ENCODE measurements around the gene ZHX3. TPM values are rescaled to one million over a fixed set of nuclear protein-coding genes. Genes with fewer than 3 reads are reported as not detected.

The ZHX3 gene
- total and polyA plus RNA-seq, 10 of the 15 experiments (the other 5 are each of a cell fraction or from before 2014, with no cell fraction given) = 1.3 to 14.0 (median 5.0) TPM

DNA sequence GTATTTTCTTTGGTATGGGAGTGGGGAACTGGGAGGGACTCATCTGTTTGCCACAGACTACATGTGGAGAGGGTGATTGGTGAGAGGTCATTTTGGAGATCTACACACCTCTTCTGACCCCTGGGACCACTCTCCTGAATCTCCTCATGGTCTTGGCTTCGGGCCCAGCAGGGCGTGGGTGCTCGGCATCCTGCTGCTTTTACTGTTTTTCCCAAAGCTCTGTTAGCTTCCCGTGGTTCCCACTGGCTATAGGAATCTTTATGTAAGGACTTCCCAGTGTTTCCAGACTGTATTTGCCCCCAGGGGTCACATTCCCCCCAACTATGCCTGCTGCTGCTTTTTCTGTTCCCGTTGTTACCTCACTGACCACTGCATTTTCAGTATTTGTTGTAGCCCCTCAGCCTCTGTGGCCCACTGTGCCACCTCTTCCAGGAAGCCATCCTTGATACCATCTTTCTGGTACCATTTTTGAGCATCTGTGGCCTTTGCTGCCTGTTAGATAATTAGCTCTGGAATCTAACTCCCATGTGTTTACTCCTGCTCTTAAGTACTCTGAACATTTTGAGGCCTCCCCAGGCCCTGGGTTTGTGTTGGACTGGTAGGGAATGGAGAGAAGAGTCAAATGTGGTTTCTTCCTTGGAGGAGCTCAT lies 165.3 kb downstream of the ZHX3 start:
- H3K36me3 ChIP-seq (ENCODE audit: control insufficient read depth in 2 of 2, insufficient read depth in 2 of 2, low read length in 1 of 2) = peaks cover 3 to 6% of the 10 kb centered on the region in 2 experiments; a peak in 3 of 4 replicates
- RAD21 ChIA-PET (ENCODE audit: unreplicated experiment) = interaction anchor here (1.0 to 1.2 kb wide), 2 partner anchors 10 to 16 kb away, joined by 4 read pairs; no protein-coding TSS in a partner anchor
- TF ChIP-seq FOS (IDR thresholded peaks at IDR 0.05; ENCODE audit: borderline replicate concordance, extremely low read depth, insufficient read length) (no peak), NR2C1 (IDR thresholded peaks at IDR 0.05) (no peak), SMAD5 (IDR thresholded peaks at IDR 0.05; ENCODE audit: low read depth) (no peak), STAT3 (IDR thresholded peaks at IDR 0.05; ENCODE audit: low read depth, low read length) (no peak), HCFC1 (IDR thresholded peaks at IDR 0.05; ENCODE audit: low read length) (no peak), CREM (IDR thresholded peaks at IDR 0.05; ENCODE audit: low read depth) (no peak), SP1 (IDR thresholded peaks at IDR 0.05; ENCODE audit: low read depth, low read length) (no peak), DPF2 (IDR thresholded peaks at IDR 0.05) (no peak), CHD4 (IDR thresholded peaks at IDR 0.05) (no peak), SIX5 (IDR thresholded peaks at IDR 0.05; ENCODE audit: low read depth, low read length, severe bottlenecking) (no peak), IKZF1 (conservative IDR thresholded peaks at IDR 0.05) (no peak), RUNX3 (IDR thresholded peaks at IDR 0.05; ENCODE audit: low read length) (no peak), CREB1 (IDR thresholded peaks at IDR 0.05; ENCODE audit: low read depth) (no peak)
- TF ChIP-seq, protein P1, sequence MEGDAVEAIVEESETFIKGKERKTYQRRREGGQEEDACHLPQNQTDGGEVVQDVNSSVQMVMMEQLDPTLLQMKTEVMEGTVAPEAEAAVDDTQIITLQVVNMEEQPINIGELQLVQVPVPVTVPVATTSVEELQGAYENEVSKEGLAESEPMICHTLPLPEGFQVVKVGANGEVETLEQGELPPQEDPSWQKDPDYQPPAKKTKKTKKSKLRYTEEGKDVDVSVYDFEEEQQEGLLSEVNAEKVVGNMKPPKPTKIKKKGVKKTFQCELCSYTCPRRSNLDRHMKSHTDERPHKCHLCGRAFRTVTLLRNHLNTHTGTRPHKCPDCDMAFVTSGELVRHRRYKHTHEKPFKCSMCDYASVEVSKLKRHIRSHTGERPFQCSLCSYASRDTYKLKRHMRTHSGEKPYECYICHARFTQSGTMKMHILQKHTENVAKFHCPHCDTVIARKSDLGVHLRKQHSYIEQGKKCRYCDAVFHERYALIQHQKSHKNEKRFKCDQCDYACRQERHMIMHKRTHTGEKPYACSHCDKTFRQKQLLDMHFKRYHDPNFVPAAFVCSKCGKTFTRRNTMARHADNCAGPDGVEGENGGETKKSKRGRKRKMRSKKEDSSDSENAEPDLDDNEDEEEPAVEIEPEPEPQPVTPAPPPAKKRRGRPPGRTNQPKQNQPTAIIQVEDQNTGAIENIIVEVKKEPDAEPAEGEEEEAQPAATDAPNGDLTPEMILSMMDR (IDR thresholded peaks at IDR 0.05 in 2 of 3, conservative IDR thresholded peaks at IDR 0.05 in 1 of 3; ENCODE audit: control insufficient read depth in 2 of 3, extremely low read depth in 1 of 3, insufficient read depth in 1 of 3, low read depth in 3 of 3, low read length in 3 of 3) = no peak
- TF ChIP-seq, protein P2, sequence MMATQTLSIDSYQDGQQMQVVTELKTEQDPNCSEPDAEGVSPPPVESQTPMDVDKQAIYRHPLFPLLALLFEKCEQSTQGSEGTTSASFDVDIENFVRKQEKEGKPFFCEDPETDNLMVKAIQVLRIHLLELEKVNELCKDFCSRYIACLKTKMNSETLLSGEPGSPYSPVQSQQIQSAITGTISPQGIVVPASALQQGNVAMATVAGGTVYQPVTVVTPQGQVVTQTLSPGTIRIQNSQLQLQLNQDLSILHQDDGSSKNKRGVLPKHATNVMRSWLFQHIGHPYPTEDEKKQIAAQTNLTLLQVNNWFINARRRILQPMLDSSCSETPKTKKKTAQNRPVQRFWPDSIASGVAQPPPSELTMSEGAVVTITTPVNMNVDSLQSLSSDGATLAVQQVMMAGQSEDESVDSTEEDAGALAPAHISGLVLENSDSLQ (IDR thresholded peaks at IDR 0.05) = no peak
- TF ChIP-seq, protein P3, sequence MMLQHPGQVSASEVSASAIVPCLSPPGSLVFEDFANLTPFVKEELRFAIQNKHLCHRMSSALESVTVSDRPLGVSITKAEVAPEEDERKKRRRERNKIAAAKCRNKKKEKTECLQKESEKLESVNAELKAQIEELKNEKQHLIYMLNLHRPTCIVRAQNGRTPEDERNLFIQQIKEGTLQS (IDR thresholded peaks at IDR 0.05; ENCODE audit: borderline replicate concordance, extremely low read depth, low read depth, low read length) = no peak
- intact Hi-C loops (cut with micrococcal nuclease; ENCODE audit: unreplicated experiment) = no loop called here
- no peaks in the 10 kb centered on the region; the same call in none of the 2 replicates for H4K20me1 ChIP-seq (ENCODE audit: control insufficient read depth, insufficient read depth)
- H3K4me1 ChIP-seq (ENCODE audit: control insufficient read depth, insufficient read depth, low read length) = peaks cover 39% of the 10 kb centered on the region
- DNase-seq (ENCODE audit: low read depth, low spot score) = no peak
- H3K4me2 ChIP-seq (ENCODE audit: control insufficient read depth, insufficient read depth) = no peak overlapping the region
- ATAC-seq = no peak
- no peaks in the 10 kb centered on the region for H3K9me3 ChIP-seq (replicated peaks; ENCODE audit: control insufficient read depth, insufficient read depth, low read length)
- no TSS peak for BruUV-seq (replicated peaks)
- no peak overlapping the region for H3K9ac ChIP-seq (ENCODE audit: control insufficient read depth, insufficient read depth, low read length)
- SMC1A ChIA-PET (ENCODE audit: uncharacterized antibody, unreplicated experiment) = interaction anchor here (1.0 to 2.6 kb wide), 4 partner anchors 8 to 72 kb away, joined by 3 to 10 read pairs (median 6); no protein-coding TSS in a partner anchor
- peaks cover 65% of the 10 kb centered on the region for H3K79me2 ChIP-seq (ENCODE audit: control insufficient read depth, insufficient read depth, low read length)
- in situ Hi-C loops (cut with MboI) = no loop called here
- no peak overlapping the region for H3K27ac ChIP-seq (ENCODE audit: control insufficient read depth, insufficient read depth)
- H3K27me3 ChIP-seq (replicated peaks in 1 of 2; ENCODE audit: control insufficient read depth in 2 of 2, insufficient read depth in 2 of 2, low read length in 1 of 2) = no peaks in the 10 kb centered on the region
- FAIRE-seq = no peak
- no peak overlapping the region for H3K4me3 ChIP-seq
- 85% methylated on average over 5 of the region's 5 CpGs for WGBS (ENCODE audit: insufficient coverage, insufficient replicate concordance, low lambda C conversion rate, missing lambda C conversion rate)
- CTCF ChIA-PET = interaction anchor here (1.0 to 3.9 kb wide), 6 partner anchors 11 to 189 kb away, joined by 3 to 18 read pairs (median 8); no protein-coding TSS in a partner anchor
- no peak overlapping the region for H2AFZ ChIP-seq (ENCODE audit: control insufficient read depth, low read depth, low read length)
- POLR2A ChIA-PET = interaction anchor here (0.9 to 1.8 kb wide), 3 partner anchors 9 to 14 kb away, joined by 3 to 10 read pairs (median 9); no protein-coding TSS in a partner anchor
